Liver (tissue), 3 donors: Measurements from ENCODE around the gene CYP2C18.
A peak's percentile ranks its signal among the peaks of the same experiment; 100 is the strongest.

ENCODE experiments used
- CTCF ChIP-seq: fragments of 150-350 bp; IDR thresholded peaks from 2 replicates; pipeline ENCODE4 v1.5.1; 2017; ENCODE audit warnings: improper control_type of control experiment, low read depth, low read length; ENCODE audit not compliant: missing input control
- MAX ChIP-seq: IDR thresholded peaks from 2 replicates; pipeline ENCODE4 v1.6.1; 2016; ENCODE audit warnings: antibody characterized with exemption
- REST ChIP-seq: IDR thresholded peaks from 2 replicates; pipeline ENCODE4 v1.6.1; 2016; ENCODE audit warnings: antibody characterized with exemption, mild to moderate bottlenecking
- TAF1 ChIP-seq: conservative IDR thresholded peaks from 2 replicates; pipeline ENCODE4 v1.6.1; 2016; ENCODE audit warnings: antibody characterized with exemption, mild to moderate bottlenecking
- donor health status: healthy.
- donor health status: healthy.

- TF ChIP-seq MAX (peak; percentile 18), CTCF (no peak), REST (no peak), TAF1 (no peak)
Measured at GRCh38 chr10:94777886-94778458, 94.4 kb downstream of the CYP2C18 start.
